GM12891 (cell line): ENCODE measurements around the gene CCM2.
"Not testable (repeated sequence)": the region's sequence is repeated elsewhere in the genome, so short reads cannot be mapped to it uniquely, and the experiment has no call there.

Experiments
- POLR2A ChIP-seq: IDR thresholded peaks from 2 replicates; pipeline ENCODE4 v1.6.1; 2011; ENCODE audit warnings: low read depth, low read length, control low read depth
- TAF1 ChIP-seq: IDR thresholded peaks from 2 replicates; pipeline ENCODE4 v1.6.1; 2011; ENCODE audit warnings: low read depth, low read length, control low read depth

DNA sequence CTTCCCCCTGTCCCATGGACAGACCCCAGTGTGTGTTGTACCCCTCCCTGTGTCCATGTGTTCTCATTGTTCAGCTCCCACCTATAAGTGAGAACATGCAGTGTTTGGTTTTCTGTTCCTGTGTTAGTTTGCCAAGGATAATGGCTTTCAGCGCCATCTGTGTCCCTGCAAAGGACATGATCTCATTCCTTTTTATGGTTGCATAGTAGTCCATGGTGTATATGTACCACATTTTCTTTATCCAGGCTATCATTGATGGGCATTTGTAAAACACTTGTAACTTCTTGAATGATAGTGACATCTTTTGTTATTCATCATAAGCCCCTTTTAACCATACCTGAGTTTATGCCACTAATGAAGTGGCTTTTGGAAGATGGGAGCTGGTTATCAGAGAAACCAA, 114.3 kb downstream of the CCM2 start:
- not testable (repeated sequence) for TF ChIP-seq TAF1, POLR2A
